HEK293 (cell line): Measurements from ENCODE around the gene PPP2R2B.

Experiments
- CTCF ChIA-PET: fragments of 350-600 bp; formaldehyde crosslinking; extraction: SDS; loops from one replicate; lab custom pipeline; 2021; ENCODE audit warnings: antibody characterized with exemption; lab: Yijun Ruan, JAX
- POLR2A ChIA-PET: fragments of 300-600 bp; formaldehyde crosslinking; extraction: SDS; loops from one replicate; lab custom pipeline; 2020; ENCODE audit warnings: antibody characterized with exemption, inconsistent platforms; lab: Yijun Ruan, JAX
- H3K27ac ChIP-seq: fragments of 200-500 bp; sonication (Bioruptor generic); 2 replicates; pipeline ENCODE4 v1.5.1; 2014; ENCODE audit warnings: low read depth, low read length, control low read depth, inconsistent platforms; ENCODE audit errors: extremely low read depth
- H3K36me3 ChIP-seq, 2 experiments: fragments of 200-500 bp in 1 of 2; sonication (Bioruptor generic) in 1 of 2; 1 replicate in 1 of 2; 2 replicates in 1 of 2; pipeline ENCODE4 v1.5.1; 2014 to 2017; ENCODE audit warnings: inconsistent platforms in 2 of 2, low read length in 2 of 2; ENCODE audit not compliant: control insufficient read depth in 2 of 2, insufficient read depth in 1 of 2
- H3K4me1 ChIP-seq: fragments of 200-500 bp; sonication (Bioruptor generic); 2 replicates; pipeline ENCODE4 v1.5.1; 2014; ENCODE audit warnings: mild to moderate bottlenecking, low read length, inconsistent platforms; ENCODE audit not compliant: control insufficient read depth, insufficient read depth
- H3K4me3 ChIP-seq: 2 replicates; pipeline ENCODE4 v1.5.1; 2011; ENCODE audit warnings: low read depth, mild to moderate bottlenecking, control low read depth, low read length, moderate library complexity
- H3K9me3 ChIP-seq: fragments of 200-500 bp; sonication (Bioruptor generic); 2 replicates; pipeline ENCODE4 v1.5.1; 2014; ENCODE audit warnings: low read depth, low read length, inconsistent platforms; ENCODE audit not compliant: control insufficient read depth, insufficient read depth
- ATF2 ChIP-seq: fragments of 450-650 bp; formaldehyde crosslinking; IDR thresholded peaks from 2 replicates; pipeline ENCODE4 v1.5.1; 2016; ENCODE audit warnings: missing biosample characterization, missing genetic modification characterization, low read depth
- FEZF1 ChIP-seq: fragments of 450-650 bp; formaldehyde crosslinking; IDR thresholded peaks from 2 replicates; pipeline ENCODE4 v1.5.1; 2016; ENCODE audit warnings: missing biosample characterization, missing genetic modification characterization
- GLI2 ChIP-seq: fragments of 450-650 bp; formaldehyde crosslinking; IDR thresholded peaks from 2 replicates; pipeline ENCODE4; 2017; ENCODE audit warnings: missing biosample characterization, missing genetic modification characterization, low read depth, borderline replicate concordance
- GLIS1 ChIP-seq: fragments of 450-650 bp; formaldehyde crosslinking; IDR thresholded peaks from 2 replicates; pipeline ENCODE4 v1.5.1; 2016; ENCODE audit warnings: missing biosample characterization, missing genetic modification characterization
- HOXD13 ChIP-seq: sonication (generic); formaldehyde crosslinking; IDR thresholded peaks from 2 replicates; pipeline ENCODE4 v1.8.0; 2022; ENCODE audit warnings: missing genetic modification reagents, borderline replicate concordance
- KLF8 ChIP-seq: fragments of 450-650 bp; formaldehyde crosslinking; IDR thresholded peaks from 2 replicates; pipeline ENCODE4 v1.5.1; 2016; ENCODE audit warnings: missing biosample characterization, missing genetic modification characterization
- PBX3 ChIP-seq: sonication (generic); formaldehyde crosslinking; IDR thresholded peaks from 2 replicates; pipeline ENCODE4 v1.8.1; 2022; ENCODE audit warnings: mild to moderate bottlenecking, moderate library complexity, missing genetic modification reagents
- PRDM1 ChIP-seq: fragments of 450-650 bp; formaldehyde crosslinking; IDR thresholded peaks from 2 replicates; pipeline ENCODE4; 2016; ENCODE audit warnings: missing biosample characterization, missing genetic modification characterization
- WT1 ChIP-seq: fragments of 450-650 bp; formaldehyde crosslinking; IDR thresholded peaks from 2 replicates; pipeline ENCODE4 v1.5.1; 2016; ENCODE audit warnings: missing biosample characterization, missing genetic modification characterization
- ZBTB1 ChIP-seq: fragments of 450-650 bp; formaldehyde crosslinking; IDR thresholded peaks from 2 replicates; pipeline ENCODE4 v1.5.1; 2016; ENCODE audit warnings: missing biosample characterization, missing genetic modification characterization
- ZBTB17 ChIP-seq: fragments of 450-650 bp; formaldehyde crosslinking; IDR thresholded peaks from 2 replicates; pipeline ENCODE4 v1.5.1; 2016; ENCODE audit warnings: missing biosample characterization, missing genetic modification characterization
- ZNF121 ChIP-seq: fragments of 450-650 bp; formaldehyde crosslinking; IDR thresholded peaks from 2 replicates; pipeline ENCODE4 v1.5.1; 2016; ENCODE audit warnings: missing biosample characterization, missing genetic modification characterization
- ZNF133 ChIP-seq: fragments of 450-650 bp; formaldehyde crosslinking; IDR thresholded peaks from 2 replicates; pipeline ENCODE4 v1.5.1; 2016; ENCODE audit warnings: missing biosample characterization, missing genetic modification characterization
- ZNF223 ChIP-seq: fragments of 450-650 bp; formaldehyde crosslinking; IDR thresholded peaks from 2 replicates; pipeline ENCODE4 v1.5.1; 2016; ENCODE audit warnings: missing biosample characterization, missing genetic modification characterization
- ZNF239 ChIP-seq: fragments of 450-650 bp; formaldehyde crosslinking; IDR thresholded peaks from 2 replicates; pipeline ENCODE4 v1.5.1; 2016; ENCODE audit warnings: missing biosample characterization, missing genetic modification characterization
- ZNF26 ChIP-seq: fragments of 450-650 bp; formaldehyde crosslinking; IDR thresholded peaks from 2 replicates; pipeline ENCODE4 v1.5.1; 2016; ENCODE audit warnings: missing biosample characterization, missing genetic modification characterization
- ZNF292 ChIP-seq: fragments of 450-650 bp; formaldehyde crosslinking; IDR thresholded peaks from 2 replicates; pipeline ENCODE4 v1.5.1; 2016; ENCODE audit warnings: low read depth, missing biosample characterization, missing genetic modification characterization, borderline replicate concordance
- ZNF311 ChIP-seq: fragments of 450-650 bp; formaldehyde crosslinking; IDR thresholded peaks from 2 replicates; pipeline ENCODE4 v1.5.1; 2017; ENCODE audit warnings: missing biosample characterization, missing genetic modification characterization, borderline replicate concordance
- ZNF423 ChIP-seq: fragments of 450-650 bp; formaldehyde crosslinking; IDR thresholded peaks from 2 replicates; pipeline ENCODE4 v1.5.1; 2016; ENCODE audit warnings: missing biosample characterization, missing genetic modification characterization
- ZNF654 ChIP-seq: fragments of 450-650 bp; formaldehyde crosslinking; IDR thresholded peaks from 2 replicates; pipeline ENCODE4 v1.5.1; 2016; ENCODE audit warnings: low read depth, missing biosample characterization, missing genetic modification characterization
- ZNF692 ChIP-seq: fragments of 450-650 bp; formaldehyde crosslinking; IDR thresholded peaks from 2 replicates; pipeline ENCODE4 v1.5.1; 2016; ENCODE audit warnings: missing biosample characterization, missing genetic modification characterization
- ZSCAN16 ChIP-seq: fragments of 450-650 bp; formaldehyde crosslinking; IDR thresholded peaks from 2 replicates; pipeline ENCODE4 v1.5.1; 2016; ENCODE audit warnings: missing biosample characterization, missing genetic modification characterization
- TF ChIP-seq, protein P1 (sequence below): fragments of 450-650 bp; formaldehyde crosslinking; IDR thresholded peaks from 2 replicates; pipeline ENCODE4 v1.5.1; 2017; ENCODE audit warnings: missing biosample characterization, missing genetic modification characterization
- TF ChIP-seq, protein P2 (sequence below): fragments of 450-650 bp; formaldehyde crosslinking; IDR thresholded peaks from 2 replicates; pipeline ENCODE4 v1.5.1; 2016; ENCODE audit warnings: missing biosample characterization, missing genetic modification characterization

PPP2R2B gene

DNA sequence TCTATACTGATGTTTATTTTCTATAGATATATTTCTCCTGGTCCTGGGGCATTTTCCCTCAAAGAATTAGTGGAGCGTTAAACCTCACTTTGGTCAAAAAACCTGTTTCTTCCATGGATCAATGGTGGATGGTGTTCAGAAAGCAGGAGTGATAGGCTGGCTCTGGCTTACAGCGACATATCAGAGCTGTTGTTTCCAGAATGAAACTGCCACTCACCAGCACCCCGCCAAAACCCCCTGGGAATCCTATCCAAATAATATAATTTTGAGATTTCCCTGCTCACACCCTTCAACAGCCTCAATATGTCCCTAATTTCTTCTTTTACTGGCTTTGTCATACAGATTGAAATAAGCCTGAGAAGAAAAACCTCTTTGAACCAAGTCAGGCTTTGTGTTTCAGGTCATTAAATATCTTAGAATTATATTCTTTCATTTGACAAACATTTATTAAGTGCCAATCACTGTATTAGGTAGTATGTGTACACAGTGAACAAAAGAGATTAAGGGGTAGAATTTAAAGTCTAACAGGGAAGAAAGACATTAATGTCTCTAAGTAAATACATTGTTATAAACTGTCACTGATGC, 218.1 kb downstream of the PPP2R2B start:
- POLR2A ChIA-PET: no interaction called here
- Histone ChIP-seq H3K4me3 (no peak overlapping the region), H3K4me1 (no peaks in the 10 kb centered on the region), H3K36me3 (no peaks in the 10 kb centered on the region), H3K27ac (no peak overlapping the region), H3K9me3 (no peaks in the 10 kb centered on the region)
- TF ChIP-seq ATF2 (tag by site-specific recombination) (no peak), HOXD13 (CRISPR knock-in tag) (no peak), PBX3 (no peak), ZSCAN16 (no peak), PRDM1 (tag by site-specific recombination) (no peak), ZNF133 (no peak), KLF8 (tag by site-specific recombination) (no peak), ZBTB1 (no peak), ZNF311 (tag by site-specific recombination) (no peak), ZNF121 (no peak), ZNF223 (tag by site-specific recombination) (no peak), ZNF26 (tag by site-specific recombination) (no peak), GLI2 (tag by site-specific recombination) (no peak), ZBTB17 (tag by site-specific recombination) (no peak), ZNF292 (tag by site-specific recombination) (no peak), ZNF423 (tag by site-specific recombination) (no peak)
- TF ChIP-seq, protein P1, sequence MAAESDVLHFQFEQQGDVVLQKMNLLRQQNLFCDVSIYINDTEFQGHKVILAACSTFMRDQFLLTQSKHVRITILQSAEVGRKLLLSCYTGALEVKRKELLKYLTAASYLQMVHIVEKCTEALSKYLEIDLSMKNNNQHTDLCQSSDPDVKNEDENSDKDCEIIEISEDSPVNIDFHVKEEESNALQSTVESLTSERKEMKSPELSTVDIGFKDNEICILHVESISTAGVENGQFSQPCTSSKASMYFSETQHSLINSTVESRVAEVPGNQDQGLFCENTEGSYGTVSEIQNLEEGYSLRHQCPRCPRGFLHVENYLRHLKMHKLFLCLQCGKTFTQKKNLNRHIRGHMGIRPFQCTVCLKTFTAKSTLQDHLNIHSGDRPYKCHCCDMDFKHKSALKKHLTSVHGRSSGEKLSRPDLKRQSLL (tag by site-specific recombination): no peak
- CTCF ChIA-PET: interaction anchor here (0.6 to 0.7 kb wide), 4 partner anchors 11 to 287 kb away, joined by 3 read pairs; no protein-coding TSS in a partner anchor

DNA sequence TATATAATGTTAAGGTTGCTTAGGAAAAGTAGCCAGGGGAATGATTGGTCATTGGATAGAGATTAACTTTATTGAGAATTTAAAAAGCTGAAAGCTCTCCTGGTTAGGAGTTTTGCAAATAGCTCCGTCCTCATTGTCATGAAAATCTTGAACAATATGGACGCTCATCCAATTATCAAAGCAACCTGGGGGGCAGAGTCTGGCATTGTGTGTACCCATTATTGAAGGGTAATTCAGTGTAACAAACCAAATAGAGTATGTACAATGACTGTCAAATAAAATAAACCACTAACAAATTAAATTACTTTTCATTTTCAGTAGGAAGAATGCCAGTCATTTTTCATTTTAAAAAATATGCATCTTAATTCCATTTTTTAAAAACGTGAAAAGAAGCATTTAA, 218.6 kb downstream of the PPP2R2B start:
- no peaks in the 10 kb centered on the region for H3K9me3 ChIP-seq
- no peak overlapping the region for H3K4me3 ChIP-seq
- no peaks in the 10 kb centered on the region for H3K36me3 ChIP-seq
- ChIA-PET CTCF (interaction anchor here (0.7 kb wide), 1 partner anchor 288 kb away, joined by 3 read pairs; no protein-coding TSS in a partner anchor), POLR2A (no interaction called here)
- TF ChIP-seq GLIS1 (tag by site-specific recombination) (no peak), ZNF239 (tag by site-specific recombination) (no peak), ZBTB17 (tag by site-specific recombination) (no peak), WT1 (tag by site-specific recombination) (no peak), ZNF692 (tag by site-specific recombination) (no peak), FEZF1 (tag by site-specific recombination) (no peak), ZNF654 (no peak)
- TF ChIP-seq, protein P2, sequence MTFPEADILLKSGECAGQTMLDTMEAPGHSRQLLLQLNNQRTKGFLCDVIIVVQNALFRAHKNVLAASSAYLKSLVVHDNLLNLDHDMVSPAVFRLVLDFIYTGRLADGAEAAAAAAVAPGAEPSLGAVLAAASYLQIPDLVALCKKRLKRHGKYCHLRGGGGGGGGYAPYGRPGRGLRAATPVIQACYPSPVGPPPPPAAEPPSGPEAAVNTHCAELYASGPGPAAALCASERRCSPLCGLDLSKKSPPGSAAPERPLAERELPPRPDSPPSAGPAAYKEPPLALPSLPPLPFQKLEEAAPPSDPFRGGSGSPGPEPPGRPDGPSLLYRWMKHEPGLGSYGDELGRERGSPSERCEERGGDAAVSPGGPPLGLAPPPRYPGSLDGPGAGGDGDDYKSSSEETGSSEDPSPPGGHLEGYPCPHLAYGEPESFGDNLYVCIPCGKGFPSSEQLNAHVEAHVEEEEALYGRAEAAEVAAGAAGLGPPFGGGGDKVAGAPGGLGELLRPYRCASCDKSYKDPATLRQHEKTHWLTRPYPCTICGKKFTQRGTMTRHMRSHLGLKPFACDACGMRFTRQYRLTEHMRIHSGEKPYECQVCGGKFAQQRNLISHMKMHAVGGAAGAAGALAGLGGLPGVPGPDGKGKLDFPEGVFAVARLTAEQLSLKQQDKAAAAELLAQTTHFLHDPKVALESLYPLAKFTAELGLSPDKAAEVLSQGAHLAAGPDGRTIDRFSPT: no peak
- no peak overlapping the region for H3K27ac ChIP-seq
- H3K4me1 ChIP-seq: no peaks in the 10 kb centered on the region
